GM12801 (cell line): ENCODE measurements around the gene STK39.

Experiments used
- CTCF ChIP-seq: IDR thresholded peaks from one replicate; pipeline ENCODE4 v1.5.1; 2011; ENCODE audit warnings: control low read depth; ENCODE audit not compliant: insufficient read length; ENCODE audit errors: extremely low read depth

The STK39 gene

GRCh38 chr2:168127371-168127770 lies 120.0 kb downstream of the STK39 start:
- no peak for TF ChIP-seq CTCF

GRCh38 chr2:168120730-168121129 lies 126.7 kb downstream of the STK39 start:
- no peak for TF ChIP-seq CTCF

- TF ChIP-seq CTCF: no peak
These were observed 127.1 kb downstream of the STK39 start for GRCh38 chr2:168120310-168120709.

- no peak for TF ChIP-seq CTCF
These were observed 127.8 kb downstream of the STK39 start for GRCh38 chr2:168119515-168120141.

- no peak for TF ChIP-seq CTCF
These were observed 128.5 kb downstream of the STK39 start for GRCh38 chr2:168118733-168119514.

GRCh38 chr2:168116448-168116847 lies 130.9 kb downstream of the STK39 start:
- TF ChIP-seq CTCF: no peak

- no peak for TF ChIP-seq CTCF
These were observed 132.8 kb downstream of the STK39 start for GRCh38 chr2:168114619-168115018.
